Testis (tissue), 2 donors: ENCODE results near the gene GMDS.

ENCODE experiments used
- CTCF ChIP-seq, 3 experiments: fragments of 450-650 bp in 2 of 3; fragments of 200-600 bp in 1 of 3; sonication (generic) in 1 of 3; IDR thresholded peaks; one replicate each; pipeline ENCODE4 v1.5.1; 2016 to 2019; ENCODE audit warnings: antibody characterized with exemption in 3 of 3, mild to moderate bottlenecking in 2 of 3, moderate library complexity in 1 of 3
- POLR2A ChIP-seq: fragments of 450-650 bp; IDR thresholded peaks from one replicate; pipeline ENCODE4 v1.6.1; 2017; ENCODE audit warnings: antibody characterized with exemption, mild to moderate bottlenecking, moderate library complexity

- TF ChIP-seq CTCF (IDR thresholded peaks at IDR 0.05) = no peak
- TF ChIP-seq POLR2A = no peak
Observed at GRCh38 chr6:2129182-2129621, 116.2 kb downstream of the GMDS start.
